GM08714 (cell line): ENCODE data around the gene LAMB1.
"Not testable (repeated sequence)": the region's sequence is repeated elsewhere in the genome, so short reads cannot be mapped to it uniquely, and the experiment has no call there.

Experiments
- H3K4me3 ChIP-seq: fragments of 200-500 bp; sonication (Bioruptor generic); 2 replicates; pipeline ENCODE4 v1.5.1; 2014; ENCODE audit warnings: mild to moderate bottlenecking, low read length, inconsistent platforms
- ZNF274 ChIP-seq: IDR thresholded peaks from 2 replicates; pipeline ENCODE4 v1.6.1; 2012; ENCODE audit warnings: mild to moderate bottlenecking, low read depth, low read length

LAMB1 gene

DNA sequence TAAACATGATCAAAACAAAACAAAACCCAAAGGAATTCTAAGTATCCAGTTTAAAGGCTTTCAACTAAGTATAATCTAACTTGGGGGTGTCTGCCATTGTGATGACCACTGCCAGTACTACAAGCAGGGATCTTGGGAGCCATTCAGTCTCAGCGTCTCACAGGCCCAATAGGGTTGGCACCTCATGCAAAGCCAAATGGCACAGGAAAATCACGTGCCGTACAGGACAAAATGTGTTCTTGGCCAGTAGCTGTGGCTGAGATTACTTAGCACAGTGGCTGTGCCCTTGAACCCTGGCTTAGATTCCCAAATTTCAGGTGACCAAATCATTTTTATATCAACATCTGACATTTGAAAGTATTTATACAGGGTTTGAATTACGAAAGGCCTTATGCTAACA is 62.0 kb downstream of the LAMB1 start:
- no peak overlapping the region for H3K4me3 ChIP-seq
- no peak for TF ChIP-seq ZNF274

DNA sequence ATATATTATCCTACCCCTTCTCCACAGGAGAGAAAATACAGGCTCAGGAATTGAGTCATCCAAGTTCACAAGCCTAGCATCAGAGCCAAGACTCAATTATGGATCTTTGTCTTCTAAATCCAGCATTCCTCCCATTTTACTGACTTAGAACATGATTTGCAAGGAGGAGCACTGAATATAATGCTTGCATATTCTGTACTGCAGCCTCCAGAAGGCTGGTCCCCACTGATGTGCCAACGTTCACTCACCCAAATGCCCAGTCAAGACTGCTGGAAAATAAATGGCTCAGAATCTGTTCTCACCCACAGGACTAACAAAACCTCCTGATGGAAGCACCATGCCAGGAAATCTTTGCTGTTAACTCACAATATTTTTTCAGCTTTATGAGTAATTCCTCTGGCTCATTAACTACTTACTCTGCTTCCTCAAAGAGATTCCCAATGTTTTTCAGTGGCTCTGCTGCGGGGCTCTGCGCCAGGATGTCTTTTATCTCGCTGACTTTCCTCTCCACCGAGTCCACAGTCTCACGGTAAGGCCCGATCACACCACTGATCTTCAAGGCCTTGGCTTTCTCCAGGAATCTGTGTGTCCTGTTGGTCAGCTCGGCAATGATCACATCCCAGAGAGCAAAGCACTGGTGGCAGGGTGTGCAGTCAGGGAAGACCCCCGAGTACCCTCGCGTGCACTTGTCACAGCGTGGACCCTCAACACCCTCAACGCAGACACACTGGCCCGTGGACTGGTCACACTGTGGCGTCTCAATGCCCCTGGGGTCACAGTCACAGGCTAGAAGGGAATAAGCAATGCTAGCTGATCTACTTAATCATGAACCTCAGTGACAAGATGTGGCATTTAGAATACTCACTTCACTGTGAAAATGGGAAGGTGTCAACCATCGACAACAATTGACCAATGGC is 63.1 kb downstream of the LAMB1 start:
- no peak for TF ChIP-seq ZNF274

GRCh38 chr7:107938456-107939250 is 64.3 kb downstream of the LAMB1 start:
- no peak for TF ChIP-seq ZNF274
- H3K4me3 ChIP-seq = no peak overlapping the region

More for the DNA sequence above, 63.1 kb downstream of the LAMB1 start:
- no peak overlapping the region for H3K4me3 ChIP-seq

DNA sequence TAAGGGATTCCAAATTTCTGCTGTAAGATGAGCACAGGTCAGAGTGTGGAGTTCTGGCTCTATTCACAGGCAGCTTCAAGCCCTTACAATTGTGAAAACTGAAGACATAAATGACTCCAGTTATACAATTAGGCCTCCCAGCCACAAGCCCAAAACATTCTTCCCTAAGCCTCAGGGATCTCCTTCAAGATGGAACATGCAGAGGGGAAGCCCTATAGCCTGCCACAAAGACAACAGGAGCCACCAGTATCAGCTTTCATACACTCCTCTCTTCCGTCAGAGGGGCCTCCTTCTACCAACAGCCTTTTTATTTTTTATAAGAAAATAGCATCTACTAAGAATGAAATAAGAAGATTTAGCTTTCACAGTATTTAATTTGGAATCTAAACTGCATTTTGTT is 65.4 kb downstream of the LAMB1 start:
- no peak for TF ChIP-seq ZNF274
- H3K4me3 ChIP-seq = no peak overlapping the region

DNA sequence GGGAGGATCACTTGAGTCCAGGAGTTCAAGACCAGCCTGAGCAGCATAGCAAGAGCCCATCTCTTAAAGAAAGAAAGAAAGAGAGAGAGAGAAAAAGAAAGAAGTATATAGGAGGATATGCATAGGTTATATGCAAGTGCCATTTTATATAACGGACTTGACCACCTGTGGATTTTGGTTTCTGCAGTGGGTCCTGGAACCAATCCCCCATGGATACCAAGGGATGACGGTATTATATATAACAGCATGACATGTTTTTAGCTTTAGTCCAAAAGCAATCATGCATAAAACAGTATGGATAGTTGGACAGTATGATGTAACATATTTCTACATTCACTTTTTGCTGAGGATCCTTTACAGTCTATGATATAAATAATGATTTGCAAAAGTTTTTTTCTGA is 66.6 kb downstream of the LAMB1 start:
- H3K4me3 ChIP-seq = no peak overlapping the region
- no peak for TF ChIP-seq ZNF274

DNA sequence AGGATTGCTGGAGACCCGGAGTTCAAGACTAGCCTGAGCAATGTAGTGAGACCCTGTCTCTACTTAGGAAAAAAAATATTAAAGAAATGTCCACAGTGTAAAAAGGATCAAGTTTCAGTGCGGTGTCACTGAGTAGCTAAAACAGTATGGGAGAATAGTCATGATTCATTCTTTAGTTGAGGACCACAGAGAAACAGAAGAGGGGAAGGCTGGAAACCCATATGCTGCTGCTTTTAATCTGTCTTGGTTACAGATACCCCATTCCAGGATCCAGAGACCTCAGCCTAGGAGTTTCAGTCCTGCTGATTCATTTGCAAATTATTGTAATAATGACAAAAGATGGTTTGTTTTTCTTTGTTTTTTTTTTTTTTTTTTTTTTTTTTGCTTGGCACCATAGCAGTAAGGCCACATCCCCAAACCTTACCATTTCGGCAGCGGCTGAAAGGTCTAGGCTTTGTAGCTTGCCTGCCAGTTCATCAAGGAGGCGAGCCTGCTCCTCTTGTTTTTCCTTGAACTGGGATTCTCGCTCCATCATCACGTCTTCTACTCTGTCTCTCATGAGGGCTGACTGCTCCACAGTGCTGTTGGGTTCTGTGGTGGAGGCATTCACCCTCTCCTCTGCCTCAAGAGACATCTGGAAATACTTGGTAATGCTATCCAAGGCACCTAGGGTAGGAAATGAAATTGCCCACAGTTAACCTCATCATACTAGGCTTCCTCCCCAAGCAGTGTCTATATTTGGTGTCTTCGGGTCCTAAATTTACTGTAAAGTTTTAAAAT is 67.8 kb downstream of the LAMB1 start:
- TF ChIP-seq ZNF274 = no peak
- no peak overlapping the region for H3K4me3 ChIP-seq

GRCh38 chr7:107933386-107934013 is 69.5 kb downstream of the LAMB1 start:
- H3K4me3 ChIP-seq = no peak overlapping the region
- no peak for TF ChIP-seq ZNF274

GRCh38 chr7:107932805-107933204 is 70.2 kb downstream of the LAMB1 start:
- no peak for TF ChIP-seq ZNF274
- no peak overlapping the region for H3K4me3 ChIP-seq

GRCh38 chr7:107931740-107932515 is 71.0 kb downstream of the LAMB1 start:
- H3K4me3 ChIP-seq = no peak overlapping the region
- TF ChIP-seq ZNF274 = no peak

- no peak overlapping the region for H3K4me3 ChIP-seq
- no peak for TF ChIP-seq ZNF274
These were observed 76.5 kb downstream of the LAMB1 start for GRCh38 chr7:107926481-107926880.

DNA sequence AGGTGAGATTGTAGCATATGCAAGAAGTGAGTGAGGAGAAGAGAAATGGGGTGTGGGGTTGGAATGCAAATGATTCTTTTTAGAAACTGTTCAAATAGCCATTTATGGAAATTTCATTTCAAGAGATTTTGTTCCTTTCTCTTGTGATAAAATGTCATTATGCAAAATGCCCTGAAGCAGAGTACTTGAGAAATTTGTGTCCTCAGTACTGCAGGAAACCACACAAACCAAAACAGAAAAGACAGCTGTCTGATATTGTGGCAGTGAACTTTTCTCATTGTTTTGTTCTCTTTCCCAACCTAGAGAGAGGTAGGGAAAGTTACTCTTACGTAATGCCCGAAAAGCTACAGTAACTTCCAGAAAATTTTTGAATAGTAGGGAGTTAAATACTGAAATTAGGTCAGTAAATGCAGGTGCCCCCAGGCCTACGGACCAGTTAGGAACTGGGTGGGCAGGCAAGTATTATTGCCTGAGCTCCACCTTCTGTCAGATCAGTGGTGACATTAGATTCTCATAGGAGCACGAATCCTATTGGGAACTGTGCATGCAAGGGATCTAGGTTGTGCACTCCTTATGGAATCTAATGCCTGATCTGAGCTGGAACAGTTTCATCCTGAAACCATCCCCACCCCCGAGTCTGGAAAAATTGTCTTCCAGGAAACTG is 78.0 kb downstream of the LAMB1 start:
- no peak for TF ChIP-seq ZNF274
- no peak overlapping the region for H3K4me3 ChIP-seq

DNA sequence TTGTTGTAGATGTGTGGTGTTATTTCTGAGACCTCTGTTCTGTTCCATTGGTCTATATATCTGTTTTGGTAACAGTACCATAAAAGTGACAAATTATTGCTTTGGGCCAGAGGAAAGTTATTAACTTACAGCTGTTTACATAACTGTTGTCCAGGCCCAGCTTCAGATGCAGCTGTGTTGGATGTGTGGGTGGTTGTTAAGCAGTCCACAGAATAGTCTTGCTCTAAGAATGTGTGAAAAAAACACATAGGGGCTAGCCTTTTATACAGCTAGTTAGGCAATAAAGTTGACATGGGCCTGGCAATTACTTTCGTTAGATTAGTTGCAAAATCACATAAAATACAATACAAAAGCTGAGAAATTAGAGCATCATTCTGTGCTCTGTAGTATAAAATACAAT is 80.1 kb downstream of the LAMB1 start:
- H3K4me3 ChIP-seq = no peak overlapping the region
- no peak for TF ChIP-seq ZNF274

DNA sequence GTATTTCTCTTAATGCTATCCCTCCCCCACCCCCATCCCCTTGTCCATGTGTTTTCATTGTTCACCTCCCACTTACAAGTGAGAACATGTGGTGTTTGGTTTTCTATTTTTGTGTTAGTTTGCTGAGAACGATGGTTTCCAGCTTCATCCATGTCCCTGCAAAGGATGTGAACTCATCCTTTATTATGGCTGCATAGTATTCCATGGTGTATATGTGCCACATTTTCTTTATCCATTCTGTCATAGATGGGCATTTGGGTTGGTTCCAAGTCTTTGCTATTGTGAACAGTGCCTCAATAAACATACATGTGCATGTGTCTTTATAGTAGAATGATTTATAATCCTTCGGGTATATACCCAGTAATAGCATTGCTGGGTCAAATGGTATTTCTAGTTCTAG is 81.1 kb downstream of the LAMB1 start:
- not testable (repeated sequence) for H3K4me3 ChIP-seq
